Caco-2 (cell line): ENCODE data around the gene TRMT61A. TPM values are rescaled to one million over a fixed set of nuclear protein-coding genes. Genes with fewer than 3 reads are reported as not detected.

Experiments
- BruUV-seq: library from RNA; stranded (reverse); fragments of 400-500 nt; replicated peaks from 2 replicates; lab custom pipeline; 2021; lab: Mats Ljungman, UMichigan
- CTCF ChIA-PET: fragments of 300-600 bp; sonication (Branson Sonifier 250); formaldehyde crosslinking; loops from one replicate; lab custom pipeline; 2022; ENCODE audit warnings: antibody characterized with exemption; lab: Charles Lee
- POLR2A ChIA-PET: fragments of 300-600 bp; sonication (Branson Sonifier 250); formaldehyde crosslinking; loops from one replicate; lab custom pipeline; 2022; ENCODE audit warnings: antibody characterized with exemption; lab: Charles Lee
- DNase-seq, 2 experiments: peaks; one replicate each; pipeline versions ENCODE4 v3.0.0 to v3.0.0-alpha.2; 2020 to 2022
- H3K27me3 ChIP-seq: replicated peaks from 2 replicates; pipeline ENCODE4 v1.6.0; 2011; ENCODE audit warnings: low read length; ENCODE audit not compliant: control insufficient read depth, insufficient read depth
- H3K36me3 ChIP-seq: 2 replicates; pipeline ENCODE4 v1.5.1; 2011; ENCODE audit warnings: low read length; ENCODE audit not compliant: control insufficient read depth, insufficient read depth
- H3K4me1 ChIP-seq: fragments of 250-450 bp; sonication (Bioruptor Pico); 2 replicates; pipeline ENCODE4 v1.5.1; 2020; ENCODE audit warnings: mild to moderate bottlenecking
- H3K4me3 ChIP-seq: 2 replicates; pipeline ENCODE4 v1.5.1; 2011; ENCODE audit warnings: low read depth, mild to moderate bottlenecking, control low read depth, low read length
- H3K9me3 ChIP-seq: fragments of 250-450 bp; sonication (Bioruptor Pico); 2 replicates; pipeline ENCODE4 v1.5.1; 2020; ENCODE audit warnings: mild to moderate bottlenecking, moderate library complexity
- H3K27ac Mint-ChIP-seq: one replicate; pipeline ENCODE4 v1.8.0; 2022; ENCODE audit warnings: mixed read lengths; ENCODE audit not compliant: unreplicated experiment
- H3K27me3 Mint-ChIP-seq: one replicate; pipeline ENCODE4 v1.8.0; 2022; ENCODE audit warnings: mixed read lengths; ENCODE audit not compliant: insufficient read depth, unreplicated experiment
- H3K36me3 Mint-ChIP-seq: one replicate; pipeline ENCODE4 v1.8.0; 2022; ENCODE audit warnings: mild to moderate bottlenecking, mixed read lengths; ENCODE audit not compliant: insufficient read depth, unreplicated experiment
- H3K4me1 Mint-ChIP-seq: one replicate; pipeline ENCODE4 v1.8.0; 2022; ENCODE audit warnings: low read depth, mixed read lengths; ENCODE audit not compliant: unreplicated experiment
- H3K4me3 Mint-ChIP-seq: one replicate; pipeline ENCODE4 v1.8.0; 2022; ENCODE audit warnings: mild to moderate bottlenecking, moderate library complexity, mixed read lengths; ENCODE audit not compliant: unreplicated experiment
- H3K9me3 Mint-ChIP-seq: one replicate; pipeline ENCODE4 v1.8.0; 2022; ENCODE audit warnings: mixed read lengths; ENCODE audit not compliant: unreplicated experiment
- CTCF ChIP-seq, 2 experiments: fragments of 200-600 bp in 1 of 2; IDR thresholded peaks; 1 replicate in 1 of 2; 2 replicates in 1 of 2; pipeline versions ENCODE4 v1.5.1 to v1.8.0; 2011 to 2022; ENCODE audit warnings: antibody characterized with exemption in 1 of 2, control low read depth in 1 of 2, inconsistent platforms in 1 of 2, low read depth in 1 of 2, low read length in 1 of 2, mild to moderate bottlenecking in 1 of 2, moderate library complexity in 1 of 2; ENCODE audit not compliant: insufficient read depth in 1 of 2, severe bottlenecking in 1 of 2, unreplicated experiment in 1 of 2
- intact Hi-C: fragments of 100-400 bp; cut with micrococcal nuclease; formaldehyde crosslinking; loops from one replicate; pipeline ENCODE4 v1.10.0; 2022; ENCODE audit not compliant: unreplicated experiment
- total RNA-seq: library from RNA; stranded (reverse); gene quantifications from 2 replicates; pipeline ENCODE4 v1.2.3, GENCODE V29; 2022

TRMT61A gene
- total RNA-seq, 1 experiment from 2014 or later, result 22.3 TPM

- BruUV-seq, result no TSS peak
- Mint-ChIP-seq H3K27me3 (no peaks in the 10 kb centered on the region), H3K27ac (no peak overlapping the region), H3K4me3 (no peak overlapping the region), H3K4me1 (peaks cover 17% of the 10 kb centered on the region), H3K36me3 (peaks cover 11% of the 10 kb centered on the region), H3K9me3 (no peaks in the 10 kb centered on the region)
- ChIA-PET CTCF (no interaction called here), POLR2A (no interaction called here)
- Histone ChIP-seq H3K27me3 (no peaks in the 10 kb centered on the region), H3K4me3 (no peak overlapping the region), H3K36me3 (peaks cover 2% of the 10 kb centered on the region; the same call in 1 of the 2 replicates), H3K4me1 (peaks cover 25% of the 10 kb centered on the region), H3K9me3 (no peaks in the 10 kb centered on the region)
- TF ChIP-seq CTCF (IDR thresholded peaks at IDR 0.05; ENCODE audit: insufficient read depth in 1 of 2, low read depth in 1 of 2, low read length in 1 of 2, severe bottlenecking in 1 of 2, unreplicated experiment in 1 of 2), result no peak
- intact Hi-C loops, result no loop called here
- no peak for DNase-seq
These were observed 2.6 kb downstream of the TRMT61A start for GRCh38 chr14:103531421-103532215.

GRCh38 chr14:103532216-103533136 lies 3.5 kb downstream of the TRMT61A start:
- H3K36me3 ChIP-seq, result peaks cover 2% of the 10 kb centered on the region; the same call in 1 of the 2 replicates
- BruUV-seq, result no TSS peak
- ChIA-PET POLR2A (no interaction called here), CTCF (no interaction called here)
- Mint-ChIP-seq H3K27ac (no peak overlapping the region), H3K27me3 (no peaks in the 10 kb centered on the region), H3K9me3 (no peaks in the 10 kb centered on the region), H3K4me3 (no peak overlapping the region), H3K4me1 (peaks cover 10% of the 10 kb centered on the region), H3K36me3 (peaks cover 17% of the 10 kb centered on the region)
- DNase-seq, result no peak
- no peak overlapping the region for H3K4me3 ChIP-seq
- peaks cover 16% of the 10 kb centered on the region for H3K4me1 ChIP-seq
- intact Hi-C loops, result no loop called here
- TF ChIP-seq CTCF (IDR thresholded peaks at IDR 0.05; ENCODE audit: insufficient read depth in 1 of 2, low read depth in 1 of 2, low read length in 1 of 2, severe bottlenecking in 1 of 2, unreplicated experiment in 1 of 2), result no peak
- H3K27me3 ChIP-seq, result no peaks in the 10 kb centered on the region
- no peaks in the 10 kb centered on the region for H3K9me3 ChIP-seq
